Measurements from ENCODE around the gene STK35. TPM values are rescaled to one million over a fixed set of nuclear protein-coding genes. Genes with fewer than 3 reads are reported as not detected.
"Not testable (repeated sequence)": the region's sequence is repeated elsewhere in the genome, so short reads cannot be mapped to it uniquely, and the experiment has no call there.

STK35 gene
- total RNA-seq, 1 experiment from 2014 or later: 16.5 TPM

- CTCF ChIA-PET: interaction anchor here (0.6 kb wide), 1 partner anchor 337 kb away, joined by 4 read pairs; no protein-coding TSS in a partner anchor
- Mint-ChIP-seq H3K27ac (ENCODE audit: unreplicated experiment) (no peak overlapping the region), H3K36me3 (ENCODE audit: insufficient read depth, unreplicated experiment) (no peaks in the 10 kb centered on the region), H3K27me3 (ENCODE audit: unreplicated experiment) (peaks cover 67% of the 10 kb centered on the region), H3K9me3 (ENCODE audit: low read depth, unreplicated experiment) (no peaks in the 10 kb centered on the region), H3K4me3 (ENCODE audit: low read depth, unreplicated experiment) (no peak overlapping the region), H3K4me1 (ENCODE audit: low read depth, unreplicated experiment) (no peaks in the 10 kb centered on the region)
- no peak for TF ChIP-seq CTCF (IDR thresholded peaks at IDR 0.05; ENCODE audit: unreplicated experiment)
- no TSS peak for BruUV-seq (replicated peaks)
- intact Hi-C loops (cut with micrococcal nuclease; ENCODE audit: unreplicated experiment): loop anchor here (5.0 to 10.0 kb wide), 2 partner anchors 66 to 163 kb away; partner anchors contain the start of gene STK35
- DNase-seq: no peak
Observed at GRCh38 chr20:2170404-2170803, 68.8 kb downstream of the STK35 start.

- Mint-ChIP-seq H3K27ac (ENCODE audit: unreplicated experiment) (no peak overlapping the region), H3K36me3 (ENCODE audit: insufficient read depth, unreplicated experiment) (no peaks in the 10 kb centered on the region), H3K4me3 (ENCODE audit: low read depth, unreplicated experiment) (no peak overlapping the region), H3K4me1 (ENCODE audit: low read depth, unreplicated experiment) (no peaks in the 10 kb centered on the region), H3K27me3 (ENCODE audit: unreplicated experiment) (peaks cover 67% of the 10 kb centered on the region), H3K9me3 (ENCODE audit: low read depth, unreplicated experiment) (no peaks in the 10 kb centered on the region)
- intact Hi-C loops (cut with micrococcal nuclease; ENCODE audit: unreplicated experiment): loop anchor here (5.0 to 10.0 kb wide), 2 partner anchors 67 to 164 kb away; partner anchors contain the start of gene STK35
- BruUV-seq (replicated peaks): no TSS peak
- CTCF ChIA-PET: no interaction called here
- no peak for TF ChIP-seq CTCF (IDR thresholded peaks at IDR 0.05; ENCODE audit: unreplicated experiment)
- DNase-seq: no peak
Observed at GRCh38 chr20:2171266-2171790, 69.7 kb downstream of the STK35 start.

DNA sequence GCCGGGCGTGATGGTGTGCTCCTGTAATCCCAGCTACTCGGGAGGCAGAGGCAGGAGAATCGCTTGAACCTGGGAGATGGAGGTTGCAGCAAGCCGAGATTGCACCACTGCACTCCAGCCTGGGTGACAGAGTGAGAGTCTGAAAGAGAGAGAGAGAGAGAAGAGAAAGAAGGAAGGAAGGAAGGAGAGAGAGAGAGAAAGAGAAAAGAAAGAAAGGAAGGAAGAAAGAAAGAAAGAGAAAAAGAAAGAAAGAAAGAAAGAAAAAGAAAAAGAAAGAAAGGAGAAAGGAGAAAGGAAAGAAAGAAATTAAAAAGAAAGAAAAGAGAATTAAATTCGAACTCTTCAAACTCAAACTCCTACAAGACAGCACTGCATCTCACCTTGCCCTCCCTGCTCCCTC lies 70.2 kb downstream of the STK35 start:
- not testable (repeated sequence) for H3K9me3 Mint-ChIP-seq (ENCODE audit: low read depth, unreplicated experiment); H3K36me3 Mint-ChIP-seq (ENCODE audit: insufficient read depth, unreplicated experiment); H3K27ac Mint-ChIP-seq (ENCODE audit: unreplicated experiment); H3K4me3 Mint-ChIP-seq (ENCODE audit: low read depth, unreplicated experiment); BruUV-seq (replicated peaks); DNase-seq; H3K4me1 Mint-ChIP-seq (ENCODE audit: low read depth, unreplicated experiment)
- CTCF ChIA-PET: interaction anchor here (0.6 to 1.5 kb wide), 6 partner anchors 10 to 374 kb away, joined by 3 to 7 read pairs (median 4); no protein-coding TSS in a partner anchor
- peaks cover 71% of the 10 kb centered on the region for H3K27me3 Mint-ChIP-seq (ENCODE audit: unreplicated experiment)
- intact Hi-C loops (cut with micrococcal nuclease; ENCODE audit: unreplicated experiment): loop anchor here (2.0 to 10.0 kb wide), 4 partner anchors 67 to 407 kb away; partner anchors contain the start of gene STK35

- H3K4me1 Mint-ChIP-seq (ENCODE audit: low read depth, unreplicated experiment): no peaks in the 10 kb centered on the region
- peaks cover 73% of the 10 kb centered on the region for H3K27me3 Mint-ChIP-seq (ENCODE audit: unreplicated experiment)
- CTCF ChIA-PET: interaction anchor here (0.6 to 1.5 kb wide), 10 partner anchors 11 to 605 kb away, joined by 3 to 7 read pairs (median 4); no protein-coding TSS in a partner anchor
- intact Hi-C loops (cut with micrococcal nuclease; ENCODE audit: unreplicated experiment): loop anchor here (2.0 to 10.0 kb wide), 4 partner anchors 68 to 408 kb away; partner anchors contain the start of gene STK35
- H3K36me3 Mint-ChIP-seq (ENCODE audit: insufficient read depth, unreplicated experiment): no peaks in the 10 kb centered on the region
- peak; percentile 70 for TF ChIP-seq CTCF (IDR thresholded peaks at IDR 0.05; ENCODE audit: unreplicated experiment)
- no peaks in the 10 kb centered on the region for H3K9me3 Mint-ChIP-seq (ENCODE audit: low read depth, unreplicated experiment)
- peak; percentile 56 for DNase-seq
- no peak overlapping the region for H3K27ac Mint-ChIP-seq (ENCODE audit: unreplicated experiment)
- no TSS peak for BruUV-seq (replicated peaks)
- H3K4me3 Mint-ChIP-seq (ENCODE audit: low read depth, unreplicated experiment): no peak overlapping the region
Observed at GRCh38 chr20:2172305-2173175, 70.9 kb downstream of the STK35 start.

Data from Calu3 (cell line).